ENCODE measurements around the gene TMEM181.
"Not testable (repeated sequence)": the region's sequence is repeated elsewhere in the genome, so short reads cannot be mapped to it uniquely, and the experiment has no call there.

The TMEM181 gene

DNA sequence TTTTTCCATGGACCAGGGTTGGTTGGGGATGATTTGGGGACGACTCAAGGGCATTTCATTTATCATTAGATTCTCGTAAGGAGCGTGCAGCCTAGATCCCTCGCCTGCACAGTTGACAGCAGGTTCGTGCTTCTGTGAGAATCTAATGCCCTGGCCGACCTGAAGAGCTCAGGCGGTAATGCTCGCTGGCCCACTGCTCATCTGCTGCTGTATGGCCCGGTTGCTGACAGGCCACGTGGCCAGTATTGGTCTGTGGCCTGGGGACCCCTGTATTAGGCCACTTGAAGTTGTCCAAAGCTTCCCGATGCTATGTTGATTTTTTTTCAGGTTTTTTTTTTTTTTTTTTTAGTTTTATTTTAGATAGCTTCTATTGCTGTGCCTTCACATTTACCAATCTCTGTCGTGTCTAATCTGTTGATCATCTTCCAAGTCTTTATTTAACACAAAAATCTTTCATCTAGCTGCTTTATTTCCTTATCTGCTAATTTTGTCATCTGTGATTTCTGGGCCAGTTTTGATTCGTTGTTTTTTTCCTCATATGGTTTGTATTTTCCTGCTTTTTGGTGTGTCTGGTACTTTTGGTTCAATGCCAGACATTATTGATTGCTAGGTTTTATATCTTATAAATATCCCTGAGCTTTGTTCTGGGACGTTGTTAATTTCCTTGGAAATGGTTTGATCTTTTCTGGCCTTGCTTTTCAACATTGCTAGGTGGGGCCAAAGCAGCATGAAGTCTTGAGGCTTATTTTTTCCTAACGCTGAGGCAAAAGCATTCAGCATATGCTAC lies 43.6 kb downstream of the TMEM181 start:
- H3K4me3 ChIP-seq (ENCODE audit: control insufficient read depth, low read depth, low read length), result no peak overlapping the region
- no peak for DNase-seq (ENCODE audit: low read depth)
- TF ChIP-seq, protein P1, sequence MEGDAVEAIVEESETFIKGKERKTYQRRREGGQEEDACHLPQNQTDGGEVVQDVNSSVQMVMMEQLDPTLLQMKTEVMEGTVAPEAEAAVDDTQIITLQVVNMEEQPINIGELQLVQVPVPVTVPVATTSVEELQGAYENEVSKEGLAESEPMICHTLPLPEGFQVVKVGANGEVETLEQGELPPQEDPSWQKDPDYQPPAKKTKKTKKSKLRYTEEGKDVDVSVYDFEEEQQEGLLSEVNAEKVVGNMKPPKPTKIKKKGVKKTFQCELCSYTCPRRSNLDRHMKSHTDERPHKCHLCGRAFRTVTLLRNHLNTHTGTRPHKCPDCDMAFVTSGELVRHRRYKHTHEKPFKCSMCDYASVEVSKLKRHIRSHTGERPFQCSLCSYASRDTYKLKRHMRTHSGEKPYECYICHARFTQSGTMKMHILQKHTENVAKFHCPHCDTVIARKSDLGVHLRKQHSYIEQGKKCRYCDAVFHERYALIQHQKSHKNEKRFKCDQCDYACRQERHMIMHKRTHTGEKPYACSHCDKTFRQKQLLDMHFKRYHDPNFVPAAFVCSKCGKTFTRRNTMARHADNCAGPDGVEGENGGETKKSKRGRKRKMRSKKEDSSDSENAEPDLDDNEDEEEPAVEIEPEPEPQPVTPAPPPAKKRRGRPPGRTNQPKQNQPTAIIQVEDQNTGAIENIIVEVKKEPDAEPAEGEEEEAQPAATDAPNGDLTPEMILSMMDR (IDR thresholded peaks at IDR 0.05; ENCODE audit: control insufficient read depth, insufficient read depth, low read depth, low read length, missing control alignments), result no peak

- DNase-seq (ENCODE audit: low read depth), result no peak
- H3K4me3 ChIP-seq (ENCODE audit: control insufficient read depth, low read depth, low read length), result no peak overlapping the region
- TF ChIP-seq, protein P1 (IDR thresholded peaks at IDR 0.05; ENCODE audit: control insufficient read depth, insufficient read depth, low read depth, low read length, missing control alignments), result no peak
These were observed 44.1 kb downstream of the TMEM181 start for GRCh38 chr6:158604048-158604406.

DNA sequence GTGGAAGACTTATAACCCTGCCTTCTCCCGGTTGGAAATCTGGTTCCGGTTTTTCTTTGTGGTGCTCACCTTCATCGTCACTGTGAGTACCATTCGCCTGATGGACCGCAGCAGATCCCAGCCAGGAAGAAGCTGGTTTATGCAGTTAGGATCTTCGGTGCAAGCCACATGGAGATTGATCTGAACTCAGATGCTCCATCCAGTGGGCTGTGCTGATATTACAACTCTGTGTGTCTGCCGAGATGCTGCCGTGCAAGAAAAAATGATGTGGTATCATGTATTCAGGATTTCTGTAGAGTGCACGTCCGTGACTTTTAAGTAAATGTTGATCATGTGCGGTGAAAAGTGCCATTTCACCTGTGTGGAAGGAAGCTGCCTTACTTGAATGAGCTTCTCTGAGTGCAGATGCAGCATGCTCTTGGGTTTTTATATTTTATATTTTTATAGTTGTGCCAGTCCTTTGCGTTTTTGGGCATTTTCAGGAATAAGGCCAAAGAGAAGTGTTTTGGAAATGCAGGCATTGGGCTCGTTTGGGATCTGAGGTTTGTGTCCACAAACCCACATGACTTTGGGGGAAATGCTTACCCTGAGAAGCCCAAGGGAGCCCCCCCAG lies 45.5 kb downstream of the TMEM181 start:
- TF ChIP-seq, protein P1 (IDR thresholded peaks at IDR 0.05; ENCODE audit: control insufficient read depth, insufficient read depth, low read depth, low read length, missing control alignments), result peak; percentile 75
- peak; percentile 27 for DNase-seq (ENCODE audit: low read depth)

DNA sequence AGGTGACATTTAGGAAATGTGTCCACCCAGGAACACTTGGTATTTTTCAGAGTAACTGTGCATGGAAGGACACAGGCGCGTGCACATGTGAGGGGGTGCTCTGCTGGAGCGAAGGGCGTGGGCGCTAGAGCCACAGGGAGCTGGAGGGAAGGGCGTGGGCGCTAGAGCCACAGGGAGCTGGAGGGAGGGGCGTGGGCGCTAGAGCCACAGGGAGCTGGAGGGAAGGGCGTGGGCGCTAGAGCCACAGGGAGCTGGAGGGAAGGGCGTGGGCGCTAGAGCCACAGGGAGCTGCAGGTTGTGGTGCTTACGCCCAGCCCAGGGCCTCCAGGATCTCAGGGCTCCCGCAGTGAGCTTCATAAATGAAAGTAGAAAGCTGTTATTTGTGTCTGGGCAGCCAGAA lies 46.1 kb downstream of the TMEM181 start:
- H3K4me3 ChIP-seq (ENCODE audit: control insufficient read depth, low read depth, low read length); DNase-seq (ENCODE audit: low read depth): not testable (repeated sequence)

More for the DNA sequence above, 45.5 kb downstream of the TMEM181 start:
- H3K4me3 ChIP-seq (ENCODE audit: control insufficient read depth, low read depth, low read length), result no peak overlapping the region

DNA sequence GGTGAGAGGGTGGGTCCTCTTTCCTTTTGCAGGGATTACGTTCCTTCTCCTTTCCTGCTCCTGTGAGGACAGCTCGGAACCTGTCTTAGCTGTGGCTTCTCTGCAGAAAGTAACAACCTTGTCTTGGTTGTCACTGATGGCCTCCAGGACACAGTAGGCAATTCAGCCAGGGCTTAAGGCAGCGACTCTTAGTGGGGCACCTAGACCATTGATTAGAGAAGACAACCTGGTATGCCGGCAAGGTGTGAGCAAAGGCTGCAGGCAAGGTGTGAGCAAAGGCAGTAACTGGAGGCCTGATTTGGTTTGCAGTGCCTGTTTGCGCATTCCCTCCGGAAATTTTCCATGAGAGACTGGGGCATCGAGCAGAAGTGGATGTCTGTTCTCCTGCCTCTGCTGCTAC lies 47.0 kb downstream of the TMEM181 start:
- no peak for DNase-seq (ENCODE audit: low read depth)
- TF ChIP-seq, protein P1 (IDR thresholded peaks at IDR 0.05; ENCODE audit: control insufficient read depth, insufficient read depth, low read depth, low read length, missing control alignments), result no peak
- no peak overlapping the region for H3K4me3 ChIP-seq (ENCODE audit: control insufficient read depth, low read depth, low read length)

GRCh38 chr6:158607411-158608170 lies 47.7 kb downstream of the TMEM181 start:
- no peak overlapping the region for H3K4me3 ChIP-seq (ENCODE audit: control insufficient read depth, low read depth, low read length)
- DNase-seq (ENCODE audit: low read depth), result no peak
- TF ChIP-seq, protein P1 (IDR thresholded peaks at IDR 0.05; ENCODE audit: control insufficient read depth, insufficient read depth, low read depth, low read length, missing control alignments), result no peak

- DNase-seq (ENCODE audit: low read depth), result no peak
- TF ChIP-seq, protein P1 (IDR thresholded peaks at IDR 0.05; ENCODE audit: control insufficient read depth, insufficient read depth, low read depth, low read length, missing control alignments), result no peak
- no peak overlapping the region for H3K4me3 ChIP-seq (ENCODE audit: control insufficient read depth, low read depth, low read length)
These were observed 48.3 kb downstream of the TMEM181 start for GRCh38 chr6:158608221-158608620.
